ENCODE measurements around the gene MNT. TPM values are rescaled to one million over a fixed set of nuclear protein-coding genes. Genes with fewer than 3 reads are reported as not detected.

MNT gene
- total RNA-seq, 1 experiment from 2014 or later, result 24.4 TPM

GRCh38 chr17:2364763-2365116 is 36.1 kb downstream of the MNT start:
- no peaks in the 10 kb centered on the region for H3K27me3 Mint-ChIP-seq (ENCODE audit: insufficient read depth, unreplicated experiment)
- BruUV-seq (replicated peaks), result no TSS peak
- H3K4me1 Mint-ChIP-seq (ENCODE audit: low read depth, unreplicated experiment), result no peaks in the 10 kb centered on the region
- Histone ChIP-seq H3K9me3 (no peaks in the 10 kb centered on the region), H3K36me3 (ENCODE audit: control insufficient read depth, insufficient read depth, low read length) (no peaks in the 10 kb centered on the region), H3K4me3 (ENCODE audit: low read depth, low read length) (no peak overlapping the region), H3K4me1 (no peaks in the 10 kb centered on the region), H3K27me3 (replicated peaks; ENCODE audit: control insufficient read depth, insufficient read depth, low read length) (no peaks in the 10 kb centered on the region)
- peaks cover 20% of the 10 kb centered on the region for H3K36me3 Mint-ChIP-seq (ENCODE audit: insufficient read depth, unreplicated experiment)
- intact Hi-C loops (cut with micrococcal nuclease; ENCODE audit: unreplicated experiment), result no loop called here
- no peak overlapping the region for H3K27ac Mint-ChIP-seq (ENCODE audit: unreplicated experiment)
- H3K9me3 Mint-ChIP-seq (ENCODE audit: unreplicated experiment), result no peaks in the 10 kb centered on the region
- no peak for TF ChIP-seq CTCF (IDR thresholded peaks at IDR 0.05; ENCODE audit: insufficient read depth in 1 of 2, low read depth in 1 of 2, low read length in 1 of 2, severe bottlenecking in 1 of 2, unreplicated experiment in 1 of 2)
- ChIA-PET POLR2A (no interaction called here), CTCF (no interaction called here)
- no peak for DNase-seq
- H3K4me3 Mint-ChIP-seq (ENCODE audit: unreplicated experiment), result no peak overlapping the region

GRCh38 chr17:2363851-2364762 is 36.8 kb downstream of the MNT start:
- no peaks in the 10 kb centered on the region for H3K4me1 ChIP-seq
- no peaks in the 10 kb centered on the region for H3K9me3 Mint-ChIP-seq (ENCODE audit: unreplicated experiment)
- DNase-seq, result no peak
- POLR2A ChIA-PET, result no interaction called here
- no peaks in the 10 kb centered on the region for H3K27me3 Mint-ChIP-seq (ENCODE audit: insufficient read depth, unreplicated experiment)
- TF ChIP-seq CTCF (IDR thresholded peaks at IDR 0.05; ENCODE audit: insufficient read depth in 1 of 2, low read depth in 1 of 2, low read length in 1 of 2, severe bottlenecking in 1 of 2, unreplicated experiment in 1 of 2), result no peak
- no peaks in the 10 kb centered on the region for H3K27me3 ChIP-seq (replicated peaks; ENCODE audit: control insufficient read depth, insufficient read depth, low read length)
- CTCF ChIA-PET, result no interaction called here
- no TSS peak for BruUV-seq (replicated peaks)
- no peaks in the 10 kb centered on the region for H3K36me3 ChIP-seq (ENCODE audit: control insufficient read depth, insufficient read depth, low read length)
- no peaks in the 10 kb centered on the region for H3K9me3 ChIP-seq
- H3K4me3 ChIP-seq (ENCODE audit: low read depth, low read length), result no peak overlapping the region
- H3K4me3 Mint-ChIP-seq (ENCODE audit: unreplicated experiment), result no peak overlapping the region
- H3K27ac Mint-ChIP-seq (ENCODE audit: unreplicated experiment), result no peak overlapping the region
- H3K36me3 Mint-ChIP-seq (ENCODE audit: insufficient read depth, unreplicated experiment), result peaks cover 17% of the 10 kb centered on the region
- intact Hi-C loops (cut with micrococcal nuclease; ENCODE audit: unreplicated experiment), result no loop called here
- H3K4me1 Mint-ChIP-seq (ENCODE audit: low read depth, unreplicated experiment), result no peaks in the 10 kb centered on the region

GRCh38 chr17:2363318-2363717 is 37.5 kb downstream of the MNT start:
- H3K9me3 Mint-ChIP-seq (ENCODE audit: unreplicated experiment), result no peaks in the 10 kb centered on the region
- H3K4me3 Mint-ChIP-seq (ENCODE audit: unreplicated experiment), result no peak overlapping the region
- Histone ChIP-seq H3K27me3 (replicated peaks; ENCODE audit: control insufficient read depth, insufficient read depth, low read length) (no peaks in the 10 kb centered on the region), H3K36me3 (ENCODE audit: control insufficient read depth, insufficient read depth, low read length) (no peaks in the 10 kb centered on the region), H3K4me1 (no peaks in the 10 kb centered on the region), H3K9me3 (no peaks in the 10 kb centered on the region), H3K4me3 (ENCODE audit: low read depth, low read length) (no peak overlapping the region)
- ChIA-PET CTCF (no interaction called here), POLR2A (no interaction called here)
- no TSS peak for BruUV-seq (replicated peaks)
- no peaks in the 10 kb centered on the region for H3K4me1 Mint-ChIP-seq (ENCODE audit: low read depth, unreplicated experiment)
- no peak overlapping the region for H3K27ac Mint-ChIP-seq (ENCODE audit: unreplicated experiment)
- H3K36me3 Mint-ChIP-seq (ENCODE audit: insufficient read depth, unreplicated experiment), result peaks cover 17% of the 10 kb centered on the region
- DNase-seq, result no peak
- no peaks in the 10 kb centered on the region for H3K27me3 Mint-ChIP-seq (ENCODE audit: insufficient read depth, unreplicated experiment)
- intact Hi-C loops (cut with micrococcal nuclease; ENCODE audit: unreplicated experiment), result no loop called here
- no peak for TF ChIP-seq CTCF (IDR thresholded peaks at IDR 0.05; ENCODE audit: insufficient read depth in 1 of 2, low read depth in 1 of 2, low read length in 1 of 2, severe bottlenecking in 1 of 2, unreplicated experiment in 1 of 2)

All from Caco-2 (cell line).